Aorta (tissue), 5 donors: ENCODE data around the gene SF1. TPM values are rescaled to one million over a fixed set of nuclear protein-coding genes. Genes with fewer than 3 reads are reported as not detected.

Experiments
- ATAC-seq: fragments of 200-7000 bp; cut with Tn5 transposase; one replicate; pipeline ENCODE4 v1.9.1; 2022; ENCODE audit warnings: moderate library complexity; ENCODE audit not compliant: low FRiP score
- DNase-seq, 2 donors: peaks; one replicate each; pipeline ENCODE4 v3.0.0-alpha.2; 2020
- H3K27ac ChIP-seq, 2 donors: one replicate each; pipeline ENCODE4 v1.5.1; 2013; ENCODE audit warnings: low read length in 2 of 2, mild to moderate bottlenecking in 2 of 2, moderate library complexity in 2 of 2, control low read depth in 1 of 2, inconsistent platforms in 1 of 2, low read depth in 1 of 2
- H3K27me3 ChIP-seq, 2 donors: one replicate each; pipeline ENCODE4 v1.6.1; 2013; ENCODE audit warnings: control low read depth in 1 of 2, low read length in 1 of 2, mild to moderate bottlenecking in 1 of 2, moderate library complexity in 1 of 2; ENCODE audit not compliant: insufficient read depth in 2 of 2, control insufficient read depth in 1 of 2
- H3K36me3 ChIP-seq, 2 donors: one replicate each; pipeline ENCODE4 v1.6.1; 2013; ENCODE audit warnings: control low read depth in 1 of 2, low read length in 1 of 2, mild to moderate bottlenecking in 1 of 2; ENCODE audit not compliant: insufficient read depth in 2 of 2, control insufficient read depth in 1 of 2
- H3K4me1 ChIP-seq, 2 donors: one replicate each; pipeline ENCODE4 v1.6.1; 2013; ENCODE audit warnings: low read length in 2 of 2, control low read depth in 1 of 2, mild to moderate bottlenecking in 1 of 2, moderate library complexity in 1 of 2; ENCODE audit not compliant: insufficient read depth in 2 of 2, control insufficient read depth in 1 of 2
- H3K4me3 ChIP-seq, 2 donors: one replicate each; pipeline ENCODE4 v1.5.1; 2013; ENCODE audit warnings: low read length in 2 of 2, control low read depth in 1 of 2, mild to moderate bottlenecking in 1 of 2
- H3K9me3 ChIP-seq: one replicate; pipeline ENCODE4 v1.6.1; 2013; ENCODE audit warnings: mild to moderate bottlenecking, low read length; ENCODE audit not compliant: control insufficient read depth
- WGBS, 2 donors: extraction: QIAGEN DNeasy Blood & Tissue Kit; methylation state at CpG; one replicate each; pipeline ENCODE4 v1.1.7; 2013; 5-methylcytosine and 5-hydroxymethylcytosine counted together
- intact Hi-C, 2 donors: fragments of 100-400 bp; cut with DNase I; formaldehyde crosslinking; loops; one replicate each; pipeline versions ENCODE4 v1.14.2 to v1.15.0; 2022
- polyA plus RNA-seq, 2 donors: library from polyadenylated mRNA; stranded (reverse); fragments of 200-250 nt; gene quantifications; one replicate each; pipeline ENCODE4 v1.2.3, GENCODE V29; 2013
- total RNA-seq, 2 donors: library from RNA; stranded (reverse); fragmentation: NEBNext Ultra II Directional; extraction: Animal tissue kit (Norgen Biotek cat#: 25700); gene quantifications; one replicate each; pipeline ENCODE4 v1.2.1, GENCODE V29; 2021
- donor health status: healthy with polysubstance abuse.
- donor health status: Bipolar disorder and iron deficiency.
- donor health status: DM: no; HTN: no; CAD: no.
- donor health status: DM: no; HTN: no; CAD: no.
- donor health status: DM: yes; HTN: yes; CAD: no.

SF1 gene
- total and polyA plus RNA-seq, 4 donors, result 46.6 to 322 (median 202) TPM

DNA sequence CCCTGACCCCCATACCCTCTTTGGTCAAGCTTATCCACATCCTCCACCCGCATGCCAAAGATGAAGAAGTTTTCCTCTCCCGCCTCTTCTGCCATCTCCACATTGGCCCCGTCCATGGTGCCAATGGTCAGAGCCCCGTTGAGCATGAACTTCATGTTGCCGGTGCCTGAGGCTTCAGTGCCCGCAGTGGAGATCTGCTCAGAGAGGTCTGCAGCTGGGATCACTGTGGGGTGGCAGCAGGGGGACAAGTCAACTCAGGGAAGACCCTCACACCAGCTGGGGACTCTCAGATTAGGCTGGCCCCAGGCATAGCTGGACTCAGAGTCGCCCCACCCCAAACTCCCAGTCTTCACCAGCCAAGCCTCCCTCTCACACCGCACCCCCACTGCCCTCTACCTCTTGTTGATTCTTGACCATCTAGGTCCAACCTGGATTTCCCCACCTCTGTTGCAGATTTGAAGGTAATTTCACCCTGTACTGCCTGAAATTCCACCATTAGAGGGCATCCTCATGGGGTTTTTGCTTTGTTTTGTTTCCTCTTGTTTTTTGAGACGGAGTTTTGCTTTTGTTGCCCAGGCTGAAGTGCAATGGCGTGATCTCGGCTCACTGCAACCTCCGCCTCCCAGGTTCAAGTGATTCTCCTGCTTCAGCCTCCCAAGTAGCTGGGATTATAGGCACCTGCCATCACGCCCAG is 27.8 kb downstream of the SF1 start:
- Histone ChIP-seq H3K4me3 (no peak overlapping the region), H3K4me1 (no peaks in the 10 kb centered on the region), H3K27me3 (no peaks in the 10 kb centered on the region), H3K27ac (no peak overlapping the region), H3K9me3 (no peaks in the 10 kb centered on the region), H3K36me3 (no peaks in the 10 kb centered on the region)
- intact Hi-C loops, result no loop called here
- peak; percentile 34 to 69 for DNase-seq
- WGBS, 2 donors, result 89 to 93% methylated on average over 12 to 13 of the region's 13 CpGs
- ATAC-seq, result no peak

GRCh38 chr11:64747961-64748665 is 30.2 kb downstream of the SF1 start:
- no peaks in the 10 kb centered on the region for H3K27me3 ChIP-seq
- intact Hi-C loops, result no loop called here
- WGBS, 2 donors, result 78 to 81% methylated on average over 15 of the region's 15 CpGs
- no peaks in the 10 kb centered on the region for H3K9me3 ChIP-seq
- no peak overlapping the region for H3K4me3 ChIP-seq
- ATAC-seq (no peak), DNase-seq (no peak)
- H3K27ac ChIP-seq, result no peak overlapping the region
- no peaks in the 10 kb centered on the region for H3K4me1 ChIP-seq
- no peaks in the 10 kb centered on the region for H3K36me3 ChIP-seq

DNA sequence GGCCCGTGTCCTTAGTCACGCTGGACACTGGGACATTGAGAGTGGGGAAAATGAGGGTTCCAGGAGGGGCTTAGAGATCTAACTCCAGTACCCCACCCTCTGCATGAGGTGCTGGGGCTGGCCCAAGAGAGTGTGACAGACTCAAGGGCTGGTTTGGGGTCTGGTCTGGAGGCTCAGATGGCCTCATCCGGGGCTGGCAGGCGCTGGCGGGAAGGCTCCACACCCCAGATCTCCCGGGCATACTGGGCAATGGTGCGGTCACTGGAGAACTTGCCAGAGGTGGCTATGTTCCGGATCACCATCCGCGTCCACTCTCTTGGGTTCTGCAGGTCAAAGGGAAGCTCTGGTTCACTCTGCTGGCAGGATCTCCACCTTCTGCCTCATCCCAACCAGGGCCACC is 31.9 kb downstream of the SF1 start:
- H3K4me3 ChIP-seq, result no peak overlapping the region
- H3K27ac ChIP-seq, result peak overlapping the region; percentile 25 to 65
- WGBS, 2 donors, result 44 to 57% methylated on average over 10 of the region's 10 CpGs
- no peaks in the 10 kb centered on the region for H3K36me3 ChIP-seq
- DNase-seq (no peak), ATAC-seq (no peak)
- H3K4me1 ChIP-seq, result no peaks in the 10 kb centered on the region
- H3K9me3 ChIP-seq, result no peaks in the 10 kb centered on the region
- no peaks in the 10 kb centered on the region for H3K27me3 ChIP-seq
- intact Hi-C loops, result no loop called here

DNA sequence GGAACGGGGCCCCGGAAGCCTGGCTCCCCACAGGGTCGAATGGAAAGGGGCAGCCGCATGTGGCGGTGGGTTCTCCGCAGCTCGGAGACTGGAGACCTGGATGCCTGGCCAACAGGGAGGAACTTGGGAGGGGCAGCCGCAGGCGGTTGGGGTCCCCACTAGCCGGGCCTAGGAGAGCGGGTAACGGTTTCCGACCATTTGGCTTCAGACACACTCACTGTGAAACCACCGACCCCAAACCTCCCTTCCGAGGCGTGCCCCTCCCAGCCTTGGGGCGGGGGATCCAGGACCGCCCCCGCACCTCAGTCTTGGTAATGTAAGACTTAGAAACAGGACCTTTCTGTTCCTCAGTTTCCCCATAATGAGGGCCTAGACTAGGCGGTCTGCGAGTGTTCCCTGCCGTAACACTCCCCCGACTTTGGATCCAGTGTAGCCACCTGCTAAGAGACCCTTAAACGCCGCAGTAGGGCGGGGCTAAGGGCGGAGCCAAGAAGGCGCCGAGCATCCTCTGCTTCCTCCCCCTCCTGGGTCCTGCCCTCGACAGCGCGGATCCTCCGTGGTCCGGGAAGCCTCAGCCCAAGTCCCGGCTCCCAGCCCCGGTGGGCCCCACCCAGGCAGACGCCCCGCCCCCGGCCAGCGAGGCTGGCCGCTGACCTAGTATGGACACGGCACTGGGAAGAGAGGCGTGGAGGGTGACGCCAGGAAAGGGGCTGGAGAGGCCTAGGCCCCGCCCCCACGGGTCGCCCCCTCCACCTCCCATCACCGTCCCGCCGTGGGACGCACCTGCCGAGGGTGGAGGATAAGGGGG is 32.6 kb downstream of the SF1 start:
- intact Hi-C loops, result loop anchor here in 1 of 2 donors (2.0 kb wide), 1 partner anchor 31 kb away; no protein-coding TSS in a partner anchor
- 1% methylated on average over 52 of the region's 52 CpGs for WGBS, 2 donors
- H3K9me3 ChIP-seq, result no peaks in the 10 kb centered on the region

DNA sequence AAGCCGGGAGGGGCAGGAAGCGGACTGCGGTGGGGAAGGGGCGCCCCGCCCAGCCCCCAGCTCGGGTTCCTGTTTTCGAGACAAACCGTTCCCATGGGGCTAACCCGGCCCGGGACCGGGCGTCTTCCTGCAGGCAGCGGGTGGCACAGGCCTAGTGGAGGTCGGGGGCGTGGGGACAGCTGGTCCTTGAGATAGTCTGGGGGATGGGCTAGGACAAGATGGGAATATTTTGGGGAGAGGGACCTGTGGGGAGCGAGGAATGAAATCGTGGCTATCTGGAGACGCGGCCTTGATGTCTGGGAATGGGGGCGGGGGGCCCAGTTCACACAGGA is 33.2 kb downstream of the SF1 start:
- Histone ChIP-seq H3K36me3 (no peaks in the 10 kb centered on the region), H3K4me3 (peak overlapping the region; percentile 65 to 91), H3K9me3 (no peaks in the 10 kb centered on the region), H3K27me3 (no peaks in the 10 kb centered on the region), H3K4me1 (no peaks in the 10 kb centered on the region), H3K27ac (peak overlapping the region; percentile 88 to 91)
- intact Hi-C loops, result loop anchor here in 1 of 2 donors (2.0 kb wide), 1 partner anchor 32 kb away; no protein-coding TSS in a partner anchor
- WGBS, 2 donors, result 1 to 2% methylated on average over 19 to 20 of the region's 20 CpGs
- DNase-seq, result peak; percentile 89 to 91
- no peak for ATAC-seq

More for the DNA sequence above, 32.6 kb downstream of the SF1 start:
- H3K27ac ChIP-seq, result peak overlapping the region; percentile 88 to 91
- no peaks in the 10 kb centered on the region for H3K36me3 ChIP-seq
- peak; percentile 96 to 98 for DNase-seq
- no peaks in the 10 kb centered on the region for H3K4me1 ChIP-seq
- H3K4me3 ChIP-seq, result peak overlapping the region; percentile 65 to 91
- ATAC-seq, result peak; percentile 85
- no peaks in the 10 kb centered on the region for H3K27me3 ChIP-seq

GRCh38 chr11:64744544-64745188 is 33.7 kb downstream of the SF1 start:
- Histone ChIP-seq H3K9me3 (no peaks in the 10 kb centered on the region), H3K36me3 (no peaks in the 10 kb centered on the region), H3K4me1 (no peaks in the 10 kb centered on the region), H3K4me3 (peak overlapping the region; percentile 65 to 91), H3K27ac (peak overlapping the region; percentile 88 to 91), H3K27me3 (no peaks in the 10 kb centered on the region)
- DNase-seq, result peak in 1 of 2 donors; percentile 85
- ATAC-seq, result no peak
- 1% methylated on average over 15 to 89 of the region's 89 CpGs for WGBS, 2 donors
- intact Hi-C loops, result loop anchor here in 1 of 2 donors (2.0 kb wide), 1 partner anchor 32 kb away; no protein-coding TSS in a partner anchor

DNA sequence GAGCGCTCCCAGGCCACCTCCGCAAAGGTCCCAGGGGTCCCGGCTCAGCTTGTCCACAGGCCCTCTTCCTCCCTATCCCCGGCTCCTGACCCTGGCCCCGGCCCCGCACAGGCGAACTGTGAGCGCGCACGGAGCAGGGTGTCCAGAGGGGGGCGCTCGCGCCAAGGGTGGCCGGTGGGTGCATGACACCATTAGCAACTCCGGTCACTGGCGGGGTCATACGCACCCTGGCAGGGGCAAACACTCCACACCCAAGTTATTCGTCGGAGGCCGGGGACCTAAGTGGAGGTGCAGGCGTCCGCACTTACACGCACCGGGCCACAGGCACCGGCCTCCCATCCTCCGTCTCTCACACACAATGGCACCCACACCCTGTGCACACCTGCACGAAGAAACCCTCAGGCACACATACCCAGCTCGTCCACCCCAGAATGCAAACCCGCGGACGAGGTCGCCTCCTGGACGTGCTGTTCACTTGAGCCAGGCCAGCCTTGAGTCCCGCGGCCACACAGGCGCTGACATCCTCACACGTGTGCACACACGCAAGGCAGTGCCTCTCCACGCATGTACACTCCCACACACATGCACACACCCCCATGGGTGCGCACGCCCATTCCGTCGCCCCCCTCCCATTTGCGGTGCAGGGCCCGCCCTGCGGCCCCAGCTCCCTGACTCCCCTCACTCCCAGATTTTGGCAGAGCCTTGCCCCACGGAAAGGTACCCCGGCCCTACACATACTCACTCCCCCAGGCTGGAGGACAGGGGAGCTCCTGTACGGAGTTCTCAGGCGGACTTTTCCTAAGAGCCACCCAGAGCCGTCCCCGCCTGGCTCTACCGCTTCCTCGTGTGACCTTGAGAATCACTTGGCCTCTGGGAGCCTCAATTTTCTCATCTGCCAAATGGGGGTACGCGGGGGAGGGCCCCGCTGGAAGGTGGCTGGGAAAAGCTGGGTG is 34.5 kb downstream of the SF1 start, which contains the start of gene RASGRP2:
RASGRP2 (minus strand) TSS at position 552 of the 953 bp plus-strand sequence. CDS start 1,276 bp downstream, outside the sequence.
- Histone ChIP-seq H3K9me3 (no peaks in the 10 kb centered on the region), H3K27ac (peak within 1 kb of the TSS; percentile 88 to 91), H3K36me3 (no peaks in the 10 kb centered on the region), H3K27me3 (no peaks in the 10 kb centered on the region), H3K4me1 (no peaks in the 10 kb centered on the region), H3K4me3 (peak within 1 kb of the TSS; percentile 65 to 91)
- WGBS, 2 donors, result 0 to 1% methylated on average over 52 to 57 of the region's 57 CpGs
- ATAC-seq (peak; percentile 75), DNase-seq (peak; percentile 90 to 96)
- intact Hi-C loops, result loop anchor here in 1 of 2 donors (2.0 kb wide), 1 partner anchor 33 kb away; no protein-coding TSS in a partner anchor
